ENCODE data around the gene ZNF256. TPM values are rescaled to one million over a fixed set of nuclear protein-coding genes. Genes with fewer than 3 reads are reported as not detected.

Gene ZNF256
- total RNA-seq, 2 experiments from 2014 or later = 5.7 to 9.0 TPM

- Histone ChIP-seq H3K36me3 (ENCODE audit: insufficient read depth, low read length) (no peaks in the 10 kb centered on the region), H4K20me1 (ENCODE audit: insufficient read depth, low read length) (no peaks in the 10 kb centered on the region), H3K4me3 (ENCODE audit: low read depth, low read length, poor library complexity, severe bottlenecking) (no peak overlapping the region), H2AFZ (ENCODE audit: low read length) (no peak overlapping the region), H3K4me2 (ENCODE audit: low read length) (no peak overlapping the region), H3K4me1 (ENCODE audit: insufficient read depth, low read length, poor library complexity, severe bottlenecking) (no peaks in the 10 kb centered on the region), H3K79me2 (ENCODE audit: insufficient read depth, low read depth, low read length) (no peaks in the 10 kb centered on the region), H3K9me3 (ENCODE audit: low read length) (peaks cover 8% of the 10 kb centered on the region), H3K27ac (ENCODE audit: low read depth, low read length, poor library complexity, severe bottlenecking) (no peak overlapping the region), H3K9me2 (ENCODE audit: insufficient read depth, low read length) (no peaks in the 10 kb centered on the region)
- intact Hi-C loops (cut with micrococcal nuclease; ENCODE audit: unreplicated experiment) = no loop called here
- CTCF ChIA-PET (ENCODE audit: unreplicated experiment) = no interaction called here
- no TSS peak for BruUV-seq (replicated peaks)
- TF ChIP-seq CTCF (conservative IDR thresholded peaks at IDR 0.05; ENCODE audit: low read length) (no peak), EZH2phosphoT487 (IDR thresholded peaks at IDR 0.05; ENCODE audit: borderline replicate concordance, low read depth, low read length) (no peak)
- POLR2A ChIA-PET = no interaction called here
- DNase-seq (ENCODE audit: low spot score) = no peak
Observed at GRCh38 chr19:57961785-57962184, 14.3 kb upstream of the ZNF256 start.

- H3K27ac ChIP-seq (ENCODE audit: low read depth, low read length, poor library complexity, severe bottlenecking) = no peak overlapping the region
- CTCF ChIA-PET (ENCODE audit: unreplicated experiment) = no interaction called here
- H2AFZ ChIP-seq (ENCODE audit: low read length) = no peak overlapping the region
- H3K36me3 ChIP-seq (ENCODE audit: insufficient read depth, low read length) = no peaks in the 10 kb centered on the region
- no peaks in the 10 kb centered on the region for H4K20me1 ChIP-seq (ENCODE audit: insufficient read depth, low read length)
- no peak overlapping the region for H3K4me2 ChIP-seq (ENCODE audit: low read length)
- intact Hi-C loops (cut with micrococcal nuclease; ENCODE audit: unreplicated experiment) = no loop called here
- no peak overlapping the region for H3K4me3 ChIP-seq (ENCODE audit: low read depth, low read length, poor library complexity, severe bottlenecking)
- H3K79me2 ChIP-seq (ENCODE audit: insufficient read depth, low read depth, low read length) = no peaks in the 10 kb centered on the region
- POLR2A ChIA-PET = no interaction called here
- no TSS peak for BruUV-seq (replicated peaks)
- H3K9me3 ChIP-seq (ENCODE audit: low read length) = no peaks in the 10 kb centered on the region
- no peaks in the 10 kb centered on the region for H3K9me2 ChIP-seq (ENCODE audit: insufficient read depth, low read length)
- DNase-seq (ENCODE audit: low spot score) = no peak
- H3K4me1 ChIP-seq (ENCODE audit: insufficient read depth, low read length, poor library complexity, severe bottlenecking) = no peaks in the 10 kb centered on the region
- TF ChIP-seq EZH2phosphoT487 (IDR thresholded peaks at IDR 0.05; ENCODE audit: borderline replicate concordance, low read depth, low read length) (no peak), CTCF (conservative IDR thresholded peaks at IDR 0.05; ENCODE audit: low read length) (no peak)
Observed at GRCh38 chr19:57954996-57955395, 7.5 kb upstream of the ZNF256 start.

- Histone ChIP-seq H3K27ac (ENCODE audit: low read depth, low read length, poor library complexity, severe bottlenecking) (no peak overlapping the region), H3K9me2 (ENCODE audit: insufficient read depth, low read length) (no peaks in the 10 kb centered on the region), H3K79me2 (ENCODE audit: insufficient read depth, low read depth, low read length) (peaks cover 16% of the 10 kb centered on the region; the same call in 1 of the 2 replicates), H3K4me1 (ENCODE audit: insufficient read depth, low read length, poor library complexity, severe bottlenecking) (peaks cover 12% of the 10 kb centered on the region), H2AFZ (ENCODE audit: low read length) (no peak overlapping the region), H3K36me3 (ENCODE audit: insufficient read depth, low read length) (no peaks in the 10 kb centered on the region), H4K20me1 (ENCODE audit: insufficient read depth, low read length) (no peaks in the 10 kb centered on the region), H3K4me2 (ENCODE audit: low read length) (no peak overlapping the region), H3K9me3 (ENCODE audit: low read length) (peaks cover 4% of the 10 kb centered on the region; the same call in 1 of the 2 replicates), H3K4me3 (ENCODE audit: low read depth, low read length, poor library complexity, severe bottlenecking) (no peak overlapping the region)
- ChIA-PET CTCF (ENCODE audit: unreplicated experiment) (no interaction called here), POLR2A (no interaction called here)
- BruUV-seq (replicated peaks) = no TSS peak
- intact Hi-C loops (cut with micrococcal nuclease; ENCODE audit: unreplicated experiment) = no loop called here
- TF ChIP-seq CTCF (conservative IDR thresholded peaks at IDR 0.05; ENCODE audit: low read length) = no peak
- TF ChIP-seq EZH2phosphoT487 (IDR thresholded peaks at IDR 0.05; ENCODE audit: borderline replicate concordance, low read depth, low read length) = no peak
- DNase-seq (ENCODE audit: low spot score) = no peak
Observed at GRCh38 chr19:57949702-57950101, 2.2 kb upstream of the ZNF256 start.

Measured in OCI-LY7 (cell line).